GM23338 (cell line): ENCODE data around the gene EEF2KMT. TPM values are rescaled to one million over a fixed set of nuclear protein-coding genes. Genes with fewer than 3 reads are reported as not detected.
A peak's percentile ranks its signal among the peaks of the same experiment; 100 is the strongest.

Source experiments
- ATAC-seq: fragments of 200-7000 bp; cut with Tn5 transposase; 3 replicates; pipeline ENCODE4 v1.9.1; 2020
- DNase-seq: peaks from one replicate; pipeline ENCODE4 v3.0.0-alpha.2; 2015; ENCODE audit warnings: low spot score
- H2AFZ ChIP-seq: fragments of 200-600 bp; sonication (generic); 2 replicates; pipeline ENCODE4 v1.8.0; 2016; ENCODE audit warnings: antibody characterized with exemption, mild to moderate bottlenecking, moderate library complexity
- H3F3A ChIP-seq: fragments of 200-600 bp; sonication (generic); replicated peaks from 2 replicates; pipeline ENCODE4 v1.8.0; 2017; ENCODE audit warnings: antibody characterized with exemption, mixed run types, low read depth
- H3K27ac ChIP-seq: fragments of 200-600 bp; sonication (generic); 2 replicates; pipeline ENCODE4 v1.6.1; 2016; ENCODE audit warnings: low read depth
- H3K27me3 ChIP-seq: fragments of 200-600 bp; sonication (generic); 2 replicates; pipeline ENCODE4 v1.8.0; 2016; ENCODE audit warnings: mild to moderate bottlenecking, mixed run types, moderate library complexity; ENCODE audit not compliant: insufficient read depth
- H3K36me3 ChIP-seq: fragments of 200-600 bp; sonication (generic); 2 replicates; pipeline ENCODE4 v1.8.0; 2016; ENCODE audit warnings: mild to moderate bottlenecking; ENCODE audit not compliant: insufficient read depth
- H3K4me1 ChIP-seq: fragments of 200-600 bp; sonication (generic); 2 replicates; pipeline ENCODE4 v1.8.0; 2016; ENCODE audit warnings: mild to moderate bottlenecking, moderate library complexity; ENCODE audit not compliant: insufficient read depth
- H3K4me2 ChIP-seq: fragments of 200-600 bp; sonication (generic); 2 replicates; pipeline ENCODE4 v1.7.1; 2017; ENCODE audit warnings: mixed run types
- H3K4me3 ChIP-seq: fragments of 200-600 bp; sonication (generic); 2 replicates; pipeline ENCODE4 v1.6.1; 2016; ENCODE audit warnings: mixed run types
- H3K79me2 ChIP-seq: fragments of 200-600 bp; sonication (generic); replicated peaks from 2 replicates; pipeline ENCODE4 v1.8.0; 2017; ENCODE audit warnings: mild to moderate bottlenecking; ENCODE audit not compliant: insufficient read depth
- H3K9me2 ChIP-seq: fragments of 200-600 bp; sonication (generic); 2 replicates; pipeline ENCODE4 v1.8.0; 2017; ENCODE audit not compliant: insufficient read depth
- H4K20me1 ChIP-seq: fragments of 200-600 bp; sonication (generic); replicated peaks from 2 replicates; pipeline ENCODE4 v1.8.0; 2017; ENCODE audit warnings: mild to moderate bottlenecking; ENCODE audit not compliant: insufficient read depth
- H3K27ac Mint-ChIP-seq: 2 replicates; pipeline ENCODE4 v1.8.0; 2020; ENCODE audit warnings: inconsistent platforms, mild to moderate bottlenecking, moderate library complexity, mixed read lengths
- H3K27me3 Mint-ChIP-seq: 3 replicates; pipeline ENCODE4 v1.8.0; 2022; ENCODE audit warnings: low read depth, mild to moderate bottlenecking, moderate library complexity, mixed read lengths, inconsistent platforms; ENCODE audit not compliant: insufficient read depth, poor library complexity
- H3K36me3 Mint-ChIP-seq: 3 replicates; pipeline ENCODE4 v1.8.0; 2021; ENCODE audit warnings: low read depth, mild to moderate bottlenecking, inconsistent platforms, moderate library complexity, mixed read lengths
- H3K4me1 Mint-ChIP-seq: 3 replicates; pipeline ENCODE4 v1.8.0; 2020; ENCODE audit warnings: mild to moderate bottlenecking, inconsistent platforms, mixed read lengths
- H3K4me3 Mint-ChIP-seq: 3 replicates; pipeline ENCODE4 v1.8.0; 2021; ENCODE audit warnings: moderate library complexity, mild to moderate bottlenecking, inconsistent platforms, mixed read lengths
- H3K9me3 Mint-ChIP-seq: 3 replicates; pipeline ENCODE4 v1.8.0; 2020; ENCODE audit warnings: moderate library complexity, mild to moderate bottlenecking, inconsistent platforms, mixed read lengths
- CREB1 ChIP-seq: fragments of 250-450 bp; sonication (Bioruptor Pico); IDR thresholded peaks from 2 replicates; pipeline ENCODE4 v1.5.0; 2020; ENCODE audit warnings: low read depth, mild to moderate bottlenecking, moderate library complexity
- EZH2 ChIP-seq: fragments of 200-600 bp; sonication (generic); IDR thresholded peaks from one replicate; pipeline ENCODE4 v1.8.0; 2017; ENCODE audit warnings: antibody characterized with exemption, mild to moderate bottlenecking, low read depth; ENCODE audit not compliant: unreplicated experiment
- EZH2phosphoT487 ChIP-seq: fragments of 200-600 bp; sonication (generic); IDR thresholded peaks from one replicate; pipeline ENCODE4 v1.8.1; 2018; ENCODE audit warnings: antibody characterized with exemption; ENCODE audit not compliant: unreplicated experiment
- POLR2AphosphoS5 ChIP-seq: IDR thresholded peaks from 2 replicates; pipeline ENCODE4 v1.6.1; 2016; ENCODE audit warnings: antibody characterized with exemption, low read depth
- REST ChIP-seq: IDR thresholded peaks from one replicate; pipeline ENCODE4 v1.6.1; 2018; ENCODE audit warnings: antibody characterized with exemption; ENCODE audit not compliant: unreplicated experiment
- STAT1 ChIP-seq: IDR thresholded peaks from one replicate; pipeline ENCODE4 v1.6.1; 2016; ENCODE audit warnings: antibody characterized with exemption; ENCODE audit not compliant: unreplicated experiment
- ZNF114 ChIP-seq: fragments of 250-450 bp; sonication (Bioruptor Pico); IDR thresholded peaks from 2 replicates; pipeline ENCODE4 v1.5.0; 2020; ENCODE audit warnings: mild to moderate bottlenecking, moderate library complexity
- ZNF331 ChIP-seq: fragments of 250-450 bp; sonication (Bioruptor Pico); IDR thresholded peaks from 2 replicates; pipeline ENCODE4 v1.5.0; 2020; ENCODE audit warnings: low read depth, mild to moderate bottlenecking, moderate library complexity
- polyA plus RNA-seq: library from polyadenylated mRNA; unstranded; fragments of >200 nt; fragmentation: Nextera tagmentation; extraction: Ambion mirVana; gene quantifications from 2 replicates; pipeline ENCODE4 v1.2.1, GENCODE V29; 2016
- total RNA-seq: library from RNA; depleted of rRNA; stranded (reverse); fragments of >200 nt; shearing (Covaris generic); gene quantifications from 2 replicates; pipeline ENCODE4 v1.2.3, GENCODE V29; 2014
- TF ChIP-seq, protein P1 (sequence below), 2 experiments: fragments of 200-600 bp in 1 of 2; sonication (generic) in 1 of 2; conservative IDR thresholded peaks; 2 replicates each; pipeline versions ENCODE4 v1.5.1 to v1.6.1; 2016 to 2017; ENCODE audit warnings: antibody characterized with exemption in 2 of 2, low read depth in 2 of 2, mild to moderate bottlenecking in 2 of 2, moderate library complexity in 1 of 2
- TF ChIP-seq, protein P2 (sequence below): fragments of 250-450 bp; sonication (Bioruptor Pico); IDR thresholded peaks from 2 replicates; pipeline ENCODE4 v1.5.0; 2020; ENCODE audit warnings: mild to moderate bottlenecking, moderate library complexity

Gene EEF2KMT
- total and polyA plus RNA-seq, 2 experiments from 2014 or later, result 24.0 to 37.1 TPM

DNA sequence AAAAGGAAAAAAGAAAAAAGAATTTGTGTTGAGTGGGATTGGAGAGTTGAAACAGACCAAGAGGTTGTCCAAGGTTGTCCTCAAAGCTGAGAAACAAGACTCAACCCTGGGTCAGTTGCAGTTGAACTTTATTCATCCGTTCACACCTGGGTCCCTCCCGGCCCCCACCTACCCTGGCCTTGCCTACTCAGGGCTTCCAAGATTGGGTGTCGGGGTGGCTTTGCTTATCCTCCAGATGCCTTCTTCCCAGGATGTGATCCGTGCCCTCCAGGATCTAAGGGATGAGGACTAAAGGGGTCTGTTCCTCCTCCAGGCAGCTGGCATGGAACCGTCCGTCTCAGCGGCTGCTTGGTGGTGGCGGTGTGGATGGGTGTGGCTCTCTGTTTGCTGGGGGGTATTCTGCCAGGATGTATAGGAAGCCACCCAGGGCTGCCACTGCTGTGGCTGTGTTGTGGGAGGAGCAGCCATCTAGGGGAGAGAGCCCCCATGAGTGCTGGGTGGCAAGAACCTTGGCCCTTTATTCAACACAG lies 53.5 kb downstream of the EEF2KMT start (continued):
- TF ChIP-seq, protein P1, sequence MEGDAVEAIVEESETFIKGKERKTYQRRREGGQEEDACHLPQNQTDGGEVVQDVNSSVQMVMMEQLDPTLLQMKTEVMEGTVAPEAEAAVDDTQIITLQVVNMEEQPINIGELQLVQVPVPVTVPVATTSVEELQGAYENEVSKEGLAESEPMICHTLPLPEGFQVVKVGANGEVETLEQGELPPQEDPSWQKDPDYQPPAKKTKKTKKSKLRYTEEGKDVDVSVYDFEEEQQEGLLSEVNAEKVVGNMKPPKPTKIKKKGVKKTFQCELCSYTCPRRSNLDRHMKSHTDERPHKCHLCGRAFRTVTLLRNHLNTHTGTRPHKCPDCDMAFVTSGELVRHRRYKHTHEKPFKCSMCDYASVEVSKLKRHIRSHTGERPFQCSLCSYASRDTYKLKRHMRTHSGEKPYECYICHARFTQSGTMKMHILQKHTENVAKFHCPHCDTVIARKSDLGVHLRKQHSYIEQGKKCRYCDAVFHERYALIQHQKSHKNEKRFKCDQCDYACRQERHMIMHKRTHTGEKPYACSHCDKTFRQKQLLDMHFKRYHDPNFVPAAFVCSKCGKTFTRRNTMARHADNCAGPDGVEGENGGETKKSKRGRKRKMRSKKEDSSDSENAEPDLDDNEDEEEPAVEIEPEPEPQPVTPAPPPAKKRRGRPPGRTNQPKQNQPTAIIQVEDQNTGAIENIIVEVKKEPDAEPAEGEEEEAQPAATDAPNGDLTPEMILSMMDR (conservative IDR thresholded peaks at IDR 0.05; ENCODE audit: low read depth in 2 of 2), result no peak
- TF ChIP-seq STAT1 (no peak), ZNF331 (CRISPR knock-in tag) (no peak)

DNA sequence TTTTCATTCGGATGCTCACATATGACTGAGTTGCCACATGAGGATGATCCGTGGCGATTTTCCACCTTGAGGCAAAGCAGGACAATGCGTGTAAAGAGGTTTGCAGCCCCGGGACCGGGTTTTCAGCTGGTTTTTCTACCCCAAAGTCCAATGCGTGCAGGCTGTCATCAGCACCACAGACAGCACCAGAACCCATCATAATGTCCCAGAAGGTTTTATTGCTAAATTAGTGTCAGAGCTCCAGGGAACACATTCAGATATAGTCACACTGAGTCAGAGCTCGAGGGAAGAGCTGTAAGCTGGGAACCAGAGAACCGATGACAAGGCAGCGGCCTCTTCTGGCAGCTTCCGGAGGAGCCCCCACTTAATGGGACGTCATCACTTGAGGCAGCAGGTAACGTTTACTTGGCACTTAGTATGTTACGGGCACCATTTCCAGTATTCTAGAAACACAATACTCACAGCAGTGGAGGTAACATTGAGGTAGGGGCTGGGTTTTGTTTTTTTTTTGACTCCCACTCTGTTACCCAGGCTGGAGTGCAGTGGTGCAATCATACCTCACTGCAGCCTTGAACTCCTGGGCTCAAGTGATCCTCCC lies 54.9 kb downstream of the EEF2KMT start:
- no peaks in the 10 kb centered on the region; the same call in 2 of the 3 replicates for H3K36me3 Mint-ChIP-seq
- no peak overlapping the region for H3K4me3 ChIP-seq
- no peak overlapping the region for H2AFZ ChIP-seq
- H4K20me1 ChIP-seq, result no peaks in the 10 kb centered on the region
- no peaks in the 10 kb centered on the region for H3K9me3 Mint-ChIP-seq
- no peaks in the 10 kb centered on the region for H3K9me2 ChIP-seq
- ATAC-seq (peak; percentile 83), DNase-seq (peak; percentile 60)
- H3K27ac ChIP-seq, result no peak overlapping the region
- peaks cover 4% of the 10 kb centered on the region for H3K4me1 ChIP-seq
- H3K4me2 ChIP-seq, result no peak overlapping the region
- H3K79me2 ChIP-seq, result no peaks in the 10 kb centered on the region
- no peaks in the 10 kb centered on the region for H3K36me3 ChIP-seq
- H3K4me1 Mint-ChIP-seq, result peaks cover 17% of the 10 kb centered on the region
- H3K27ac Mint-ChIP-seq, result peak overlapping the region; percentile 51; the same call in 1 of the 2 replicates
- H3K27me3 ChIP-seq, result no peaks in the 10 kb centered on the region
- H3K4me3 Mint-ChIP-seq, result no peak overlapping the region
- peaks cover 12% of the 10 kb centered on the region for H3K27me3 Mint-ChIP-seq
- 0 out of 2 replicates have a peak, but pooled peaks cover 4% of the 10 kb centered on the region for H3F3A ChIP-seq
- TF ChIP-seq STAT1 (no peak), CREB1 (CRISPR knock-in tag) (peak; percentile 75), REST (no peak), POLR2AphosphoS5 (no peak), EZH2phosphoT487 (no peak), EZH2 (no peak), ZNF114 (no peak)
- TF ChIP-seq, protein P1 (conservative IDR thresholded peaks at IDR 0.05; ENCODE audit: low read depth in 2 of 2), result peak; percentile 44 to 66
- TF ChIP-seq, protein P2, sequence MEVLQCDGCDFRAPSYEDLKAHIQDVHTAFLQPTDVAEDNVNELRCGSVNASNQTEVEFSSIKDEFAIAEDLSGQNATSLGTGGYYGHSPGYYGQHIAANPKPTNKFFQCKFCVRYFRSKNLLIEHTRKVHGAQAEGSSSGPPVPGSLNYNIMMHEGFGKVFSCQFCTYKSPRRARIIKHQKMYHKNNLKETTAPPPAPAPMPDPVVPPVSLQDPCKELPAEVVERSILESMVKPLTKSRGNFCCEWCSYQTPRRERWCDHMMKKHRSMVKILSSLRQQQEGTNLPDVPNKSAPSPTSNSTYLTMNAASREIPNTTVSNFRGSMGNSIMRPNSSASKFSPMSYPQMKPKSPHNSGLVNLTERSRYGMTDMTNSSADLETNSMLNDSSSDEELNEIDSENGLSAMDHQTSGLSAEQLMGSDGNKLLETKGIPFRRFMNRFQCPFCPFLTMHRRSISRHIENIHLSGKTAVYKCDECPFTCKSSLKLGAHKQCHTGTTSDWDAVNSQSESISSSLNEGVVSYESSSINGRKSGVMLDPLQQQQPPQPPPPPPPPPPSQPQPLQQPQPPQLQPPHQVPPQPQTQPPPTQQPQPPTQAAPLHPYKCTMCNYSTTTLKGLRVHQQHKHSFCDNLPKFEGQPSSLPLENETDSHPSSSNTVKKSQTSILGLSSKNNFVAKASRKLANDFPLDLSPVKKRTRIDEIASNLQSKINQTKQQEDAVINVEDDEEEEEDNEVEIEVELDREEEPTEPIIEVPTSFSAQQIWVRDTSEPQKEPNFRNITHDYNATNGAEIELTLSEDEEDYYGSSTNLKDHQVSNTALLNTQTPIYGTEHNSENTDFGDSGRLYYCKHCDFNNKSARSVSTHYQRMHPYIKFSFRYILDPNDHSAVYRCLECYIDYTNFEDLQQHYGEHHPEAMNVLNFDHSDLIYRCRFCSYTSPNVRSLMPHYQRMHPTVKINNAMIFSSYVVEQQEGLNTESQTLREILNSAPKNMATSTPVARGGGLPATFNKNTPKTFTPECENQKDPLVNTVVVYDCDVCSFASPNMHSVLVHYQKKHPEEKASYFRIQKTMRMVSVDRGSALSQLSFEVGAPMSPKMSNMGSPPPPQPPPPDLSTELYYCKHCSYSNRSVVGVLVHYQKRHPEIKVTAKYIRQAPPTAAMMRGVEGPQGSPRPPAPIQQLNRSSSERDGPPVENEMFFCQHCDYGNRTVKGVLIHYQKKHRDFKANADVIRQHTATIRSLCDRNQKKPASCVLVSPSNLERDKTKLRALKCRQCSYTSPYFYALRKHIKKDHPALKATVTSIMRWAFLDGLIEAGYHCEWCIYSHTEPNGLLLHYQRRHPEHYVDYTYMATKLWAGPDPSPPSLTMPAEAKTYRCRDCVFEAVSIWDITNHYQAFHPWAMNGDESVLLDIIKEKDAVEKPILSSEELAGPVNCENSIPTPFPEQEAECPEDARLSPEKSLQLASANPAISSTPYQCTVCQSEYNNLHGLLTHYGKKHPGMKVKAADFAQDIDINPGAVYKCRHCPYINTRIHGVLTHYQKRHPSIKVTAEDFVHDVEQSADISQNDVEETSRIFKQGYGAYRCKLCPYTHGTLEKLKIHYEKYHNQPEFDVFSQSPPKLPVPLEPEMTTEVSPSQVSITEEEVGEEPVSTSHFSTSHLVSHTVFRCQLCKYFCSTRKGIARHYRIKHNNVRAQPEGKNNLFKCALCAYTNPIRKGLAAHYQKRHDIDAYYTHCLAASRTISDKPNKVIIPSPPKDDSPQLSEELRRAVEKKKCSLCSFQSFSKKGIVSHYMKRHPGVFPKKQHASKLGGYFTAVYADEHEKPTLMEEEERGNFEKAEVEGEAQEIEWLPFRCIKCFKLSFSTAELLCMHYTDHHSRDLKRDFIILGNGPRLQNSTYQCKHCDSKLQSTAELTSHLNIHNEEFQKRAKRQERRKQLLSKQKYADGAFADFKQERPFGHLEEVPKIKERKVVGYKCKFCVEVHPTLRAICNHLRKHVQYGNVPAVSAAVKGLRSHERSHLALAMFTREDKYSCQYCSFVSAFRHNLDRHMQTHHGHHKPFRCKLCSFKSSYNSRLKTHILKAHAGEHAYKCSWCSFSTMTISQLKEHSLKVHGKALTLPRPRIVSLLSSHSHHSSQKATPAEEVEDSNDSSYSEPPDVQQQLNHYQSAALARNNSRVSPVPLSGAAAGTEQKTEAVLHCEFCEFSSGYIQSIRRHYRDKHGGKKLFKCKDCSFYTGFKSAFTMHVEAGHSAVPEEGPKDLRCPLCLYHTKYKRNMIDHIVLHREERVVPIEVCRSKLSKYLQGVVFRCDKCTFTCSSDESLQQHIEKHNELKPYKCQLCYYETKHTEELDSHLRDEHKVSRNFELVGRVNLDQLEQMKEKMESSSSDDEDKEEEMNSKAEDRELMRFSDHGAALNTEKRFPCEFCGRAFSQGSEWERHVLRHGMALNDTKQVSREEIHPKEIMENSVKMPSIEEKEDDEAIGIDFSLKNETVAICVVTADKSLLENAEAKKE (CRISPR knock-in tag), result no peak
